HG02938 (cell line): ENCODE data around the gene LYZL1.
"Not testable (repeated sequence)": the region's sequence is repeated elsewhere in the genome, so short reads cannot be mapped to it uniquely, and the experiment has no call there.

Experiments
- ATAC-seq: cut with Tn5 transposase; IDR thresholded peaks from one replicate; pipeline ENCODE4 v1.9.1; 2021; ENCODE audit warnings: mild to moderate bottlenecking, moderate library complexity; ENCODE audit not compliant: unreplicated experiment

Gene LYZL1

DNA sequence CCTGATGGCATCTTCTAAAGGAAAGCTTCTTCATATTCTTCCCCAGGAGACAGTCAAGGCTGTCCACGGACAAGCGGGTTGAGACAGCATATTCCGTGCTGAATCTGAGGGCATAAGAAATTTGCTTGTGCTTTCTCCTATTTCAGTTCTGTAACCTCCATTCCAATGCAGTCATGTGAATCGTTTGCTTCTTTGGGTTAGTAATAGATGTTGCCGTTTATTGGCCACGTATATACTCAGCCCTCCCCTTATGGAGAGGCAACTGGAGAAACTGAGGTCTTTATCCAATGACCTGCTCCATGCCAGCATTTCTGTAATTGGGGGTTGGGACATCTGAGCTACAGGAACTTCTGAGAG is 38.9 kb downstream of the LYZL1 start:
- no peak for ATAC-seq

DNA sequence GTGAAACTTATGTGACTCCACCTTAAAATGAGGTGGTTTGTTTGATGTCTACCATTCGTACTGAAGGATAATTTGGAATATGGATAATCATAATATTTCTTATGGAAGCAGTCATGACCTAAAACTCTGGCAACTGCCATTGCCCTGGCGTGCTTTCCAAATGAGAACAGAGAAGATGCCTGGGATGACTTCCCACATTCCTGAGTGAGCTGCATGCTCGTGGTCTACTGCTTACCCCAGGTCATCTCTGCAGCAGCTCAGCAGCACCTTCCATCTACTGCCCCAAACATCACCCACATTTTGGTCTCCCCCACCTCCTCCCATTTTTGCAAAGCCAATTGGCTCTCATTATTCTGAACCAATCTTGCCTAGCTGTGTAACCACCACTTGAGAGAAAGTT is 40.1 kb downstream of the LYZL1 start:
- no peak for ATAC-seq

- no peak for ATAC-seq
Measured at GRCh38 chr10:29329420-29329819, 40.5 kb downstream of the LYZL1 start.

GRCh38 chr10:29332061-29332760 is 43.3 kb downstream of the LYZL1 start:
- ATAC-seq: no peak

GRCh38 chr10:29332761-29333148 is 43.9 kb downstream of the LYZL1 start:
- ATAC-seq: no peak

DNA sequence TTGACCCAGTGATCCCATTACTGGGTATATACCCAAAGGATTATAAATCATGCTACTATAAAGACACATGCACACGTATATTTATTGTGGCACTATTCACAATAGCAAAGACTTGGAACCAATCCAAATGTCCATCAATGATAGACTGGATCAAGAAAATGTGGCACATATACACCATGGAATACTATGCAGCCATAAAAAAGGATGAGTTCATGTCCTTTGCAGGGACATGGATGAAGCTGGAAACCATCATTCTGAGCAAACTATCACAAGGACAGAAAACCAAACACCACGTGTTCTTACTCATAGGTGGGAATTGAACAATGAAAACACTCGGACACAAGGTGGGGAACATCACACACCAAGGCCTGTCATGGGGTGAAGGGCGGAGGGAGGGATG is 48.7 kb downstream of the LYZL1 start:
- not testable (repeated sequence) for ATAC-seq

- ATAC-seq: no peak
Measured at GRCh38 chr10:29343607-29344038, 54.8 kb downstream of the LYZL1 start.

DNA sequence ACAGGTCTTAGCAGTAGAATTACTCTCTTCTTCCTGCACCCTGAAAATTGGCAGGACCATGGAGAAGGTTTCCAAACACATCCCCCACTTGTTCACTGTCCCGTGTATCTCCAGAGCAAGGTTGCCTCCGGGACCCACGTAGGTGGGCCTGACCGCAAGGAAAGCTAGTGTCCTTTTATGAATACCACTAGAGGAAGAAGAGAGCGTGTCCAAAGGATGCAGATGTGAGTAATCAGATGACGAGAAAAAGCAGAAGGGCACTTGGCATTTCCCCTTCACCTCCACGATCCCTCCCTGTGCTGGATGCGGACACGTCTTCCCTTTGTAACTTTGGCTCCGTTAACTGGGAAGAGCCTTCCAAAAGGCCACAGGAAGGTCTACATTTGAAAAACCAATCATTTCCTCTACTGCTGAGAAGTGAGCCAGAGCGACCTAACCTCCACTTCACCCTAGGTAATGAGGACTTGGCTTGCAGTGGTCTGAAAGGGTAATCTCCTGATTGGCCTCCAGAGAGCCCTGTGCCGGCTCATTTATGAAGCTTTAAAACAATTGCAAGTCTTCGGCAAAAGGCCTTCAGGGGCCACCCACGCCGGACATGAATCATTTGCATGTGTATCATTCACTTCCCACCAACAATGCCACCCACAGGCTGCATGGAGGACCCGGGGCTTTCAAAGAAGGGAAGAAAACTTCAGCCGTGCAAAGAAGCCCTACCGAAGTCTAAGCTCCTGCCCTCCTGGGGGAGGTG is 55.4 kb downstream of the LYZL1 start:
- no peak for ATAC-seq

DNA sequence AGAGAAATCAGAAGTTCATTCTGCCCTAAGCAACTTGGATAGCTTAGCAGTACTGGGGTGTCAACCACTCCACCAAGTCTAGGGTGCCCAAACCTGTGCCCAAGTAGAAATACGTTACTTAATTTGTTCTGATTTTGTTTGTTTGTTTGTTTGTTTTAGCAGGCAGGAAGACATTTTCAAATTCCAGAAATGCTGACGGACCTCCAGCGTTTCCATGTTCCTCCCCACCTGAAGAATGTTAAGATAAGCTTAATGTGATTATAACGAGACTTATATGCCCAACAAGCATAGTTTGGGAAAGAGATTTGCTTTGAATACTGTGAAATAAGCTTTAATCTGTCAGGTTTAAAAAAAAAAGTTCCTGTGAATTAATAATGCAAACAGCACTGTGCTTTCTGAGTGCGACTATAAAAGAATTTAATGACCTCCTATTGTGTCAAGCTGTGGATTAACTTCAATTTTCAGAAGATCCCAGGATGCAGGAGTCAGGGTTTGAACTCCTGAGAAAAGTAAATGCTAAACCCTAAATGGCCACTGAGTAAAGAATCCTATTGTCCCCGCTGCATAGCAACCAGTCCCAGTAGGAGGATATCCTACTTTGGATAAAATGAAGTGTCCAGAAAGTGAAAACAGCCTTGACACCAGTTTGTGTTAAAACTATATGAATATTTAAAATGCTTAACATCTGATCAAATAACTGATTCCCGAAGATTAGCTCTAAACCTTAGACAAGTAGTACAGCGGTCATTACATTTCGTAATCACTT is 56.5 kb downstream of the LYZL1 start:
- no peak for ATAC-seq

- no peak for ATAC-seq
Measured at GRCh38 chr10:29345910-29346209, 57.0 kb downstream of the LYZL1 start.

DNA sequence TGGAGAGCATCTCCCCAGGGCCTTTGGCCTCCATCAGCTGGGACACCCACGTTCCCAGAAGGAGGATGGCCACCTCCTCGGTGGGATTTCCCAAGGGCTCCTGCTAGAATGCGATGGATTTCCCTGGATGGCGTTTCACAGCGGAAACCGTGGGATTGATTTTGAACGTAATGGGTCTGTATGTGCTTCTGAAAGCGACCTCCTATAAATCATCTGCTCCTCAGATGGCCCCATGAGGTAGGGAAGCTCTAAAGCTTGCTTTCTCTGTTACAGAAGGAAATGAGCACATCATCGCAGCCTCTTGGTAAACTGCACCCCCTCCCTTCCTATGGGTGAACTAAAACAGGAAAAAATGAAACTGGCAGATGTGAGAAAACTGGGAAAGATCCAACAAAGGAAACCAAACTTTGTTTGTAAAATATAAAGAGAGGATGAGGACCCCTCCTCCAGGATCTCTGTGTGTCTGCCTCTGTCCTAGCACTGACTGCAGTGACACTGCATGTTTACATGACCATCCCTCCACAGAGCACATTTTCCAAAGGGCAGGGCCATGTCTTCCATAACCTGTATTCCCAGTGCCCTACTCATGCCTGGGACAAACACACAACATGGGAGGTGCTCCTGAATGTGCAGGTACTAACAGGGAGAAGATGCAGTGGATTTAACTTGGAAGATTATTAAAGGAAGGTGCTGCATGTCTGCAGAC is 57.6 kb downstream of the LYZL1 start:
- no peak for ATAC-seq

DNA sequence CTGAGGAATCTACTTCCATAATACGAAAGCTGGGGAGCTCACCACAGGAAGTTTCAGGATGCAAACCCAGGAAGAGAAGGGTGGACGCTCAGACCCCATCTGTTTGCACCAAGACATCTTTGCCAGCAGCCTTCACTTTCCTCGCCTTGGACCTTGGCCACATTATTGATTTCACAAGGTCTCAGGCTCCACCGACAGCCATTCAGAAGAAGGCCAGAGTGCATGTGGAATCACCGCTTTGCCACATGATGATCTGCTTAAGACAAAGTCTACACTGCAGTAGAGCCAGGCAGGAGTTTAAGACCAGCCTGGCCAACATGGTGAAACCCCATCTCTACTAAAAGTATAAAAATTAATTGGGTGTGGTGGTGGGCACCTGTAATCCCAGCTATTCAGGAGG is 60.0 kb downstream of the LYZL1 start:
- no peak for ATAC-seq

GRCh38 chr10:29353305-29353704 is 64.4 kb downstream of the LYZL1 start:
- no peak for ATAC-seq

DNA sequence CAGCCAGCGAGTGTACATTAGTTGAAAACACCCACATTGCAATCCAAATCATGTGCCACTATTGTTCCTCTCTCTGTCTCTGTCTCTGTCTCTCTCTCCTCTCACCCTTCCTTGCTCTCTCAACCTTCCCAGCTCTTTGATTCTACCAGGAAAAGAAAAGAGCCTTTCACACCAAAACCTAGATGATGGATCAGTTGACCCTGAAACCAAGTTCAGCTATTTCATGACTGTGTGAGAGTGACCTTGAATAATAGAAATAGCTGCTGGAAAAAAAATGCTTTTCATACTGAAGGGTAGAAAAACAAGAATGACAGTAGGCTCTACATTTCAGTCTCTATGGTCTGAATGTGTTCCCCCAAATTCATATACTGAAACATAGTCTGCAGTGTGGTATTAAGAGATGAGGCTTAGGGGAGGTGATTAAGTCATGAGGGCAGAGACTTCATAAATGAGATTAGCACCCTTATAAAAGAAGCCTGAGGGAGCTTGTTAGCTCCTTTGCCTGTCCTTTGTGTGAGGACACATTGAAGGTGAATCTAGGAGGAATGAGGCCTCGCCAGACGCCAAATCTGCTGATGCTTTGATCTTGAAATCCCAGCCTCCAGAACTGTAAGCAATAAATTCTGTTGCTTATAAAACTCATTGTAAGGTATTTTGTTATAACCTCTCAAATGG is 65.2 kb downstream of the LYZL1 start:
- no peak for ATAC-seq

- ATAC-seq: no peak
Measured at GRCh38 chr10:29355411-29355991, 66.6 kb downstream of the LYZL1 start.

GRCh38 chr10:29356931-29357330 is 68.1 kb downstream of the LYZL1 start:
- no peak for ATAC-seq

DNA sequence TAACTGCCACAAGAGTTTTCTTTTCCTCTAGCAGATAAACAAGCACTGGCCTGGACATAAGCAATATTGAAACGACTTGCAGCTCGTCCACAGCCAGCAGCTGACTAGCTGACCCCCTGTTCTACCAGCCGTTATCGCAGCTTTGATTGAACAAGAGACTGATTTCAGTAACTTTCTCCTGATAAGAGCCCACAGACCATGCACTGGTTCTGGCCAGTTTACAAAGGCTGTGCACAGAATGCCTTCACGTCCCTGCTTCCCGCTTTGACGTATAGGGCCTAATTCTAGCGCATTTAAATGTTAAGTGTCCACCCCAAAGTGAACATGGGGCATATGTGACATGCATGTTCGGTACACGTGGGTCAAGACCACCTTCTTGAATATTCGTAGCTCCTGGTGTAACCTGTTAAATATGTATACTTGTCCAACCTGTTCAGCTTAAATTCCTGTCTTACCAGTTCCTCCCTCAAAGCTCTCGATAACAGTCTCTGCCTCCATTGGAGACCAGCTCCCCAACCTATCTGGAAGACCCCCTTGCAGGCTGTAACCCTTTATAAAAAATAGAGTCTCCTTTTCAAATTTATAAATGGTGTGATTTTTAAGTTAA is 69.2 kb downstream of the LYZL1 start:
- ATAC-seq: no peak

- not testable (repeated sequence) for ATAC-seq
Measured at GRCh38 chr10:29360215-29360853, 71.5 kb downstream of the LYZL1 start.
